Activated CD4-positive, alpha-beta T cell treated with anti-CD3 and anti-CD28 coated beads, Interleukin-2, amount 10 ng/mL, durations not matched to agents 7 days and 5 days (primary cell): ENCODE measurements around the gene PRXL2A. TPM values are rescaled to one million over a fixed set of nuclear protein-coding genes. Genes with fewer than 3 reads are reported as not detected.

Experiments
- CTCF ChIA-PET: fragments of 350-600 bp; sonication (Branson Sonifier 250); formaldehyde crosslinking; loops from one replicate; lab custom pipeline; 2021; ENCODE audit warnings: antibody characterized with exemption; lab: Charles Lee
- POLR2A ChIA-PET: fragments of 350-600 bp; sonication (Branson Sonifier 250); formaldehyde crosslinking; loops from one replicate; lab custom pipeline; 2021; ENCODE audit warnings: antibody characterized with exemption; lab: Charles Lee
- DNase-seq: peaks from one replicate; pipeline ENCODE4 v3.0.0-alpha.2; 2020
- H3K27ac Mint-ChIP-seq: one replicate; pipeline ENCODE4 v1.8.0; 2021; ENCODE audit warnings: mild to moderate bottlenecking, moderate library complexity, mixed read lengths
- H3K27me3 Mint-ChIP-seq: one replicate; pipeline ENCODE4 v1.8.0; 2021; ENCODE audit warnings: mixed read lengths
- H3K36me3 Mint-ChIP-seq: one replicate; pipeline ENCODE4 v1.8.0; 2021; ENCODE audit warnings: low read depth, mixed read lengths
- H3K4me1 Mint-ChIP-seq: one replicate; pipeline ENCODE4 v1.8.0; 2021; ENCODE audit warnings: mixed read lengths
- H3K4me3 Mint-ChIP-seq: one replicate; pipeline ENCODE4 v1.8.0; 2021; ENCODE audit warnings: mild to moderate bottlenecking, moderate library complexity, mixed read lengths
- H3K9me3 Mint-ChIP-seq: one replicate; pipeline ENCODE4 v1.8.0; 2021; ENCODE audit warnings: mixed read lengths
- total RNA-seq, 2 experiments: library from RNA; stranded (reverse); gene quantifications; one replicate each; pipeline ENCODE4 v1.2.3, GENCODE V29; 2021

PRXL2A gene
- total RNA-seq, 2 experiments from 2014 or later, result 5.4 to 5.7 TPM

DNA sequence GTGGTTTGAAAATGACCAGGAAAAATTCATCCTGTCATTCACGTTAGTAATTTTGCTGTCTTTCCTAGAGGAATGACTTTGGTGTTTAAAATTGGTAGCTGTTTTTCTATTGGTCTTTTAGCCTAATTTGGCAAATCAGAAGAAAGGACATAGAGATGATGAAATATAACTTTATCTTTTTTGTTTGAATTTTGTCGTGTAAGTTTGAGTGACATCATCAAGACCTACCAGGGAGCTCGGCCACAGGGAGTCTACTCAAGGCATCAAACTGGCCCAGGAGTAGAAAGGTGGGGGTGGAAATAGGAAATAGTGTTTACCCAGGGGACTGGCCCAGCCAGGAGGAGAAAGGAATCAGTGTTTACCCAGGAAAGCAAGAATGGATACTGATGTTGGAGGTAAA is 24.8 kb downstream of the PRXL2A start:
- Mint-ChIP-seq H3K27me3 (peaks cover 4% of the 10 kb centered on the region), H3K4me1 (peaks cover 3% of the 10 kb centered on the region), H3K36me3 (no peaks in the 10 kb centered on the region), H3K9me3 (no peaks in the 10 kb centered on the region), H3K27ac (no peak overlapping the region), H3K4me3 (no peak overlapping the region)
- CTCF ChIA-PET, result interaction anchor here (0.7 to 3.1 kb wide), 3 partner anchors 11 to 73 kb away, joined by 3 to 15 read pairs (median 3); no protein-coding TSS in a partner anchor
- POLR2A ChIA-PET, result no interaction called here
- no peak for DNase-seq

DNA sequence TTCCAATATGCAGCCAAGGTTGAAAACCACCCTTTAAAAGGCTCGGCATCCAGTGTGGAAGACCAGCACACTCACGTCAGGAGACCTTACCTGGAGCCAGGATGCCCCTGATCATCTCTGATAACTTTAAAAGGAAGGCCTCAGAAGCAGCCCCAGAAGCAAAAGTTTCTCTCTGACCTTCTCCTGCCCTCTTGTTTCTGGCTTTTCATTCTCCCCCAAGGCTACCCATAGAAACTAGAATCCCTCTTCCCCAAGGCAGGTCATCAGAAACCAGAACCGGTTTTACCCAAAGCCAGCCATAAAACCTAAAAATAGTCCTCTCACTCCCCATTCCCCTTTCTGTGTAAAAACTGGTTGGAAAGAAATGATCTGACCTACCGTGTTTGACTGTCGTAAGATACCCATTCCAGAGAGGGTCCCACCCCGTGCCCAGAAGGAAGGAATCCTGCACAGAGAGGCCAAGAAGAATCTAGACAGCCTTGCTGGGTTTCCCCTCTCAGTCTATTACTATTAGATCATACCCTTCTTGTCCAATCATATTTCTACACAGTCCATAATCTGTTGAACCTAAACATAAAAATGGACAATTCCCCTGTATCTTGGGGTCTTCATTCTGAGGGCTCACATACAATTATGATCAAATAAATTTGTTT is 28.2 kb downstream of the PRXL2A start:
- ChIA-PET CTCF (interaction anchor here (0.7 to 1.5 kb wide), 2 partner anchors 15 to 69 kb away, joined by 3 read pairs; no protein-coding TSS in a partner anchor), POLR2A (no interaction called here)
- no peak overlapping the region for H3K27ac Mint-ChIP-seq
- no peak for DNase-seq
- no peaks in the 10 kb centered on the region for H3K4me1 Mint-ChIP-seq
- H3K4me3 Mint-ChIP-seq, result no peak overlapping the region
- no peaks in the 10 kb centered on the region for H3K36me3 Mint-ChIP-seq
- no peaks in the 10 kb centered on the region for H3K9me3 Mint-ChIP-seq
- peaks cover 10% of the 10 kb centered on the region for H3K27me3 Mint-ChIP-seq

DNA sequence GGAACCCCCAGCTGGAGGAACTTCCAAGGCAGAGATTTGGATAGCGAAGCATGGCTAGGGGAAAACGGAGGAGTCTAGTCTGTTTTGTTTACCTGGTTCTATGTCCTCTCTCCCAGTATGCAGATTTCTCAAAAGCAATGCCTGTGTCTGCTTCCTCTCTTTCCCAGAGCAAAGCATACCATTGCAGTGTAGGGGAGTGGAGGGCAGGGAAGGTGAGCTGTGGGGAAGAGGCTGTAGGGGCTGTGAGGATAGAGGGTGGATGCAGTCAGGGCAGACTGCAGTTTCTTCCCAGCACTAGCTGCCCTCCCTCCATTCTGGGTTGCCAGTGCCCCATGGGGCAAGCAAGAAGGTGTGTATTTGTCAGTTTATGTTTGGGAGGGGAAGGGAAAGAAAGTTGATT is 28.9 kb downstream of the PRXL2A start:
- no peak for DNase-seq
- Mint-ChIP-seq H3K4me3 (no peak overlapping the region), H3K4me1 (no peaks in the 10 kb centered on the region), H3K27me3 (peaks cover 10% of the 10 kb centered on the region), H3K36me3 (no peaks in the 10 kb centered on the region), H3K27ac (no peak overlapping the region), H3K9me3 (no peaks in the 10 kb centered on the region)
- ChIA-PET CTCF (no interaction called here), POLR2A (no interaction called here)

GRCh38 chr10:80441831-80442230 is 33.5 kb downstream of the PRXL2A start:
- POLR2A ChIA-PET, result no interaction called here
- H3K36me3 Mint-ChIP-seq, result no peaks in the 10 kb centered on the region
- H3K27me3 Mint-ChIP-seq, result peaks cover 13% of the 10 kb centered on the region
- no peak overlapping the region for H3K4me3 Mint-ChIP-seq
- CTCF ChIA-PET, result interaction anchor here (0.7 to 7.3 kb wide), 3 partner anchors 9 to 67 kb away, joined by 3 to 118 read pairs (median 15); no protein-coding TSS in a partner anchor
- no peak for DNase-seq
- peaks cover 32% of the 10 kb centered on the region for H3K4me1 Mint-ChIP-seq
- H3K27ac Mint-ChIP-seq, result no peak overlapping the region
- H3K9me3 Mint-ChIP-seq, result no peaks in the 10 kb centered on the region

GRCh38 chr10:80442879-80443278 is 34.5 kb downstream of the PRXL2A start:
- H3K4me1 Mint-ChIP-seq, result peaks cover 35% of the 10 kb centered on the region
- H3K27me3 Mint-ChIP-seq, result peaks cover 17% of the 10 kb centered on the region
- DNase-seq, result no peak
- no peaks in the 10 kb centered on the region for H3K9me3 Mint-ChIP-seq
- H3K4me3 Mint-ChIP-seq, result no peak overlapping the region
- H3K27ac Mint-ChIP-seq, result no peak overlapping the region
- CTCF ChIA-PET, result interaction anchor here (1.0 to 7.3 kb wide), 7 partner anchors 10 to 69 kb away, joined by 3 to 118 read pairs (median 5); no protein-coding TSS in a partner anchor
- no peaks in the 10 kb centered on the region for H3K36me3 Mint-ChIP-seq
- POLR2A ChIA-PET, result no interaction called here

- peaks cover 14% of the 10 kb centered on the region for H3K27me3 Mint-ChIP-seq
- peaks cover 36% of the 10 kb centered on the region for H3K4me1 Mint-ChIP-seq
- H3K27ac Mint-ChIP-seq, result peak overlapping the region; percentile 70
- ChIA-PET CTCF (interaction anchor here (0.7 to 7.3 kb wide), 24 partner anchors 10 to 98 kb away, joined by 3 to 118 read pairs (median 5); partner anchors contain the start of gene SH2D4B), POLR2A (no interaction called here)
- H3K36me3 Mint-ChIP-seq, result no peaks in the 10 kb centered on the region
- peak; percentile 53 for DNase-seq
- no peak overlapping the region for H3K4me3 Mint-ChIP-seq
- H3K9me3 Mint-ChIP-seq, result no peaks in the 10 kb centered on the region
Observed at GRCh38 chr10:80443531-80443974, 35.2 kb downstream of the PRXL2A start.

DNA sequence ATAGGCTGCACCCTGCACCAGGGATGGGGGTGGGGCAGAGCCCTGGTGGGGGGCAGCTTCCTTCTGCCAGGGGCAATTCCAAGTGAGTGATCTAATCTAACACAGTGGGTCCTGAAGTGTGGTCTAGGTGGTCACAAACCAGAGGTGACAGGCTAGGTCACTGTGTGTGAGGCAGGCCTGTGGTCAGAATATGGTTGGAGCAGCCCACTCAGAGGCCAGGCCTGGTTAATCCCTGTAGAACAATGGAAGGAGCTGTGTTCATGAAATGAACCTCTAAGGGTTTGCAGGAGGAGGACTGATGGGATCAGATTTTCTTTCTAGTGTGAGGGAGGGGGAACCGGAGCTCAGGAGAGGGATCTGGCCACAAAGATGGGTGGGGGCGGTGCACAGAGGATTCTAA is 35.8 kb downstream of the PRXL2A start:
- Mint-ChIP-seq H3K27ac (peak overlapping the region; percentile 73), H3K36me3 (no peaks in the 10 kb centered on the region), H3K9me3 (no peaks in the 10 kb centered on the region), H3K4me1 (peaks cover 36% of the 10 kb centered on the region), H3K4me3 (no peak overlapping the region), H3K27me3 (peaks cover 11% of the 10 kb centered on the region)
- DNase-seq, result no peak
- CTCF ChIA-PET, result interaction anchor here (0.7 to 7.3 kb wide), 30 partner anchors 9 to 115 kb away, joined by 3 to 118 read pairs (median 5); partner anchors contain the start of gene SH2D4B
- POLR2A ChIA-PET, result no interaction called here

- Mint-ChIP-seq H3K27me3 (peaks cover 8% of the 10 kb centered on the region), H3K4me1 (peaks cover 38% of the 10 kb centered on the region), H3K9me3 (no peaks in the 10 kb centered on the region), H3K4me3 (no peak overlapping the region), H3K36me3 (no peaks in the 10 kb centered on the region), H3K27ac (peak overlapping the region; percentile 73)
- CTCF ChIA-PET, result interaction anchor here (0.7 to 7.3 kb wide), 29 partner anchors 8 to 152 kb away, joined by 3 to 118 read pairs (median 5); partner anchors contain the start of genes SH2D4B and TSPAN14
- POLR2A ChIA-PET, result interaction anchor here (0.9 kb wide), 1 partner anchor 67 kb away, joined by 3 read pairs; no protein-coding TSS in a partner anchor
- peak; percentile 43 for DNase-seq
Observed at GRCh38 chr10:80444646-80445319, 36.4 kb downstream of the PRXL2A start.

- POLR2A ChIA-PET, result no interaction called here
- peaks cover 38% of the 10 kb centered on the region for H3K4me1 Mint-ChIP-seq
- H3K9me3 Mint-ChIP-seq, result no peaks in the 10 kb centered on the region
Observed at GRCh38 chr10:80447436-80448190, 39.3 kb downstream of the PRXL2A start.

DNA sequence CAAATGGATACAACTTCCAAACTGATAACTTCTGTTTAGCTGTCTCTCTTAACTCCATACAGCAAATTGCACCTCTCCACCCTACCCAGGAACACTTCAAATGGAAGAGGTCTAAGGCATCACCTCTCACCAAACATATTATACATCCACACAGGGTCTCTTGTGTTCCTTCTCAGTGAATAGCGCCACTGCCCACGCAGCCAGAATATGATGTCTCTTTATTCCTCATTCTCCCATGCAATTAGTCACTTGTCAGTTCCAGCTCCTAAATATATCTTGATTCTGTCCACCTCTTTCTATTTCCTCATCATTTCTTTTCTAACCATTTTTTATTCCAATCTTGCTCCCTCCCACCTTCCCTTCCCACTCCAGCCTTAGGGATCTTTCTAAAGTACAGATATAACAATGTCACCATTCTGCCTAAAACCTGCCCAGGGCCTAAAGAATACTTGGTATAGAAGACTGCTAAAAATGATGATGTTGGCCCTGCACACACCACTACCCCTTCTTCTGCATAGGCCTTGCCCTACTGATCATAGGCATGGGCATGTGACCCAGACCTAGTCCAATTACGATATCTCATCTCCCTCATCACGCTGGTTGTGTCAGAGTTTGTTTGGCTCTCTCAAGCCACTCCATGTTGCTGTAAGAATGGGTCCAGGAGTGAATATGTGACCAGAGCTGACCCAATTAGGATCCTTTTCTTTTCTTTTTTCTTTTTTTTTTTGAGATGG is 40.0 kb downstream of the PRXL2A start:
- no peaks in the 10 kb centered on the region for H3K9me3 Mint-ChIP-seq
- no peaks in the 10 kb centered on the region for H3K36me3 Mint-ChIP-seq
- DNase-seq, result no peak
- peaks cover 8% of the 10 kb centered on the region for H3K27me3 Mint-ChIP-seq
- H3K4me1 Mint-ChIP-seq, result peaks cover 35% of the 10 kb centered on the region
- CTCF ChIA-PET, result interaction anchor here (1.3 to 4.1 kb wide), 3 partner anchors 19 to 56 kb away, joined by 3 to 23 read pairs (median 5); no protein-coding TSS in a partner anchor
- POLR2A ChIA-PET, result no interaction called here
- peak overlapping the region; percentile 38 for H3K27ac Mint-ChIP-seq
- H3K4me3 Mint-ChIP-seq, result no peak overlapping the region

More at GRCh38 chr10:80447436-80448190, 39.3 kb downstream of the PRXL2A start:
- no peak for DNase-seq
- CTCF ChIA-PET, result interaction anchor here (0.8 to 7.3 kb wide), 4 partner anchors 14 to 57 kb away, joined by 3 to 118 read pairs (median 14); no protein-coding TSS in a partner anchor
- H3K4me3 Mint-ChIP-seq, result no peak overlapping the region
- H3K27me3 Mint-ChIP-seq, result peaks cover 8% of the 10 kb centered on the region
- no peaks in the 10 kb centered on the region for H3K36me3 Mint-ChIP-seq
- peak overlapping the region; percentile 38 for H3K27ac Mint-ChIP-seq

GRCh38 chr10:80449520-80449919 is 41.2 kb downstream of the PRXL2A start:
- ChIA-PET CTCF (interaction anchor here (1.3 to 4.1 kb wide), 5 partner anchors 10 to 55 kb away, joined by 3 to 23 read pairs (median 5); no protein-coding TSS in a partner anchor), POLR2A (no interaction called here)
- DNase-seq, result no peak
- Mint-ChIP-seq H3K4me3 (no peak overlapping the region), H3K27ac (no peak overlapping the region), H3K4me1 (peaks cover 28% of the 10 kb centered on the region), H3K9me3 (no peaks in the 10 kb centered on the region), H3K36me3 (no peaks in the 10 kb centered on the region), H3K27me3 (peaks cover 8% of the 10 kb centered on the region)
